T-helper 1 cell treated with Interleukin-12 subunit alpha and Interleukin-12 subunit beta and Interleukin-4 antibody, amounts not matched to agents 30 ng/mL and 1 ng/mL, for 36 hours (primary cell): ENCODE measurements around the gene SYTL5. TPM values are rescaled to one million over a fixed set of nuclear protein-coding genes. Genes with fewer than 3 reads are reported as not detected.
"Not testable (repeated sequence)": the region's sequence is repeated elsewhere in the genome, so short reads cannot be mapped to it uniquely, and the experiment has no call there.

Source experiments
- intact Hi-C: fragments of 100-400 bp; cut with micrococcal nuclease; formaldehyde crosslinking; loops from one replicate; pipeline ENCODE4 v1.15.1; 2024
- total RNA-seq: library from RNA; stranded (reverse); gene quantifications from 2 replicates; pipeline ENCODE4 v1.2.3, GENCODE V29; 2022

SYTL5 gene
- not detected in 2 replicates for total RNA-seq

- intact Hi-C loops = no loop called here
Measured at GRCh38 chrX:38006291-38006690, at the start of gene SYTL5. Gene SYTL5 (plus strand): TSS chrX:38006553. CDS start chrX:38033890, 27,337 bp downstream.

- intact Hi-C loops = no loop called here
Measured at GRCh38 chrX:37958525-37959211, 47.7 kb upstream of the SYTL5 start.

- intact Hi-C loops = no loop called here
Measured at GRCh38 chrX:37959212-37960021, 46.9 kb upstream of the SYTL5 start.

GRCh38 chrX:37961118-37961517 is 45.2 kb upstream of the SYTL5 start:
- intact Hi-C loops = no loop called here

- intact Hi-C loops = no loop called here
Measured at GRCh38 chrX:37967714-37968113, 38.6 kb upstream of the SYTL5 start.

- intact Hi-C loops = loop anchor here (5.0 kb wide), 1 partner anchor 128 kb away; the partner anchor contains the start of gene DYNLT3
Measured at GRCh38 chrX:37975421-37975820, 30.9 kb upstream of the SYTL5 start.

GRCh38 chrX:37976153-37976552 is 30.2 kb upstream of the SYTL5 start:
- intact Hi-C loops = loop anchor here (5.0 kb wide), 1 partner anchor 129 kb away; the partner anchor contains the start of gene DYNLT3

- intact Hi-C loops = loop anchor here (1.0 kb wide), 1 partner anchor 8 kb away; no protein-coding TSS in a partner anchor
Measured at GRCh38 chrX:37984880-37985279, 21.5 kb upstream of the SYTL5 start.

- intact Hi-C loops = no loop called here
Measured at GRCh38 chrX:37986893-37987292, 19.5 kb upstream of the SYTL5 start.

GRCh38 chrX:37989304-37989703 is 17.0 kb upstream of the SYTL5 start:
- intact Hi-C loops = no loop called here

GRCh38 chrX:37991303-37991702 is 15.1 kb upstream of the SYTL5 start:
- intact Hi-C loops = not testable (repeated sequence)

- intact Hi-C loops = no loop called here
Measured at GRCh38 chrX:37993176-37993575, 13.2 kb upstream of the SYTL5 start.

GRCh38 chrX:37993837-37994619 is 12.3 kb upstream of the SYTL5 start:
- intact Hi-C loops = no loop called here

GRCh38 chrX:37995428-37995827 is 10.9 kb upstream of the SYTL5 start:
- intact Hi-C loops = no loop called here

GRCh38 chrX:37997096-37997495 is 9.3 kb upstream of the SYTL5 start:
- intact Hi-C loops = no loop called here

- intact Hi-C loops = no loop called here
Measured at GRCh38 chrX:37998586-37999262, 7.6 kb upstream of the SYTL5 start.

GRCh38 chrX:38000706-38001105 is 5.6 kb upstream of the SYTL5 start:
- intact Hi-C loops = no loop called here

- intact Hi-C loops = no loop called here
Measured at GRCh38 chrX:38004046-38004445, 2.3 kb upstream of the SYTL5 start.

- intact Hi-C loops = no loop called here
Measured at GRCh38 chrX:38006778-38007177, 425 bp downstream of the SYTL5 start.

GRCh38 chrX:38008658-38009057 is 2.3 kb downstream of the SYTL5 start:
- intact Hi-C loops = no loop called here

- intact Hi-C loops = no loop called here
Measured at GRCh38 chrX:38009641-38010040, 3.3 kb downstream of the SYTL5 start.
